ENCODE results near the gene STK11. TPM values are rescaled to one million over a fixed set of nuclear protein-coding genes. Genes with fewer than 3 reads are reported as not detected.
"Not testable (repeated sequence)": the region's sequence is repeated elsewhere in the genome, so short reads cannot be mapped to it uniquely, and the experiment has no call there.

STK11 gene
- total RNA-seq, 1 experiment from 2014 or later, result 70.1 TPM

GRCh38 chr19:1173845-1174809, 31.5 kb upstream of the STK11 start, which contains the start of gene SBNO2:
SBNO2 (minus strand) TSS chr19:1174268; CDS start chr19:1154276, 19,992 bp downstream.
- DNase-seq (ENCODE audit: low read depth in 1 of 2, low spot score in 2 of 2), result peak; percentile 77 to 92
- peak within 1 kb of the TSS; percentile 53 for H3K4me3 ChIP-seq
- H3K27ac ChIP-seq, result peak within 1 kb of the TSS; percentile 65
- 0 out of 2 replicates have a peak, but pooled peaks cover 6% of the 10 kb centered on the region for H3K9me3 ChIP-seq (replicated peaks)
- no peaks in the 10 kb centered on the region for H3K27me3 ChIP-seq (replicated peaks)
- peaks cover 21% of the 10 kb centered on the region for H3K36me3 ChIP-seq
- peaks cover 62% of the 10 kb centered on the region for H3K4me1 ChIP-seq (replicated peaks)

GRCh38 chr19:1177322-1178114, 28.1 kb upstream of the STK11 start:
- H3K9me3 ChIP-seq (replicated peaks), result 0 out of 2 replicates have a peak, but pooled peaks cover 2% of the 10 kb centered on the region
- DNase-seq (ENCODE audit: low read depth in 1 of 2, low spot score in 2 of 2), result peak; percentile 92 to 97
- peaks cover 2% of the 10 kb centered on the region; the same call in 1 of the 2 replicates for H3K36me3 ChIP-seq
- H3K4me1 ChIP-seq (replicated peaks), result peaks cover 52% of the 10 kb centered on the region
- no peaks in the 10 kb centered on the region for H3K27me3 ChIP-seq (replicated peaks)
- H3K4me3 ChIP-seq, result peak overlapping the region; percentile 32
- H3K27ac ChIP-seq, result peak overlapping the region; percentile 94

DNA sequence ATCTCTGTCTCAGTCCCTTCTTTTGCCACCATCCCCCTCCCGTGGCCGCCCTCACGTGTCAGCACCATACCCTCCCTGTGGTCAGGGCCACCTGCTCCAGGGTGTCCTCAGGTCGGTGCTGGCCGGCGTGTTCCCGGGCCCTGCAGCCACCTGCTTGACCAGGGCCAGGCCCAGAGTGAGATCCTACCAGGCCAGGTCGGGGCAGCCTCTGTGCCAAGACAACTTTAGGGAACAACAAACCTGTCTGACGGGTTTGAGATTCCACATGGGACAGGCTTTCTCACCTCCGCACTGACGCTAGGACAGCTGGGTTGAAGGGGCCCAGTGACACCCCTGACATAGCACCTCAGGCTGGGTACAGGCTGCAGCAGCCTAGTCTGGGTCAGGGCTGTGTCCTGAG, 24.0 kb upstream of the STK11 start:
- Histone ChIP-seq H3K4me1 (replicated peaks) (peaks cover 41% of the 10 kb centered on the region), H3K9me3 (replicated peaks) (no peaks in the 10 kb centered on the region), H3K27me3 (replicated peaks) (no peaks in the 10 kb centered on the region), H3K36me3 (no peaks in the 10 kb centered on the region), H3K27ac (no peak overlapping the region), H3K4me3 (no peak overlapping the region)
- DNase-seq (ENCODE audit: low read depth in 1 of 2, low spot score in 2 of 2), result no peak

DNA sequence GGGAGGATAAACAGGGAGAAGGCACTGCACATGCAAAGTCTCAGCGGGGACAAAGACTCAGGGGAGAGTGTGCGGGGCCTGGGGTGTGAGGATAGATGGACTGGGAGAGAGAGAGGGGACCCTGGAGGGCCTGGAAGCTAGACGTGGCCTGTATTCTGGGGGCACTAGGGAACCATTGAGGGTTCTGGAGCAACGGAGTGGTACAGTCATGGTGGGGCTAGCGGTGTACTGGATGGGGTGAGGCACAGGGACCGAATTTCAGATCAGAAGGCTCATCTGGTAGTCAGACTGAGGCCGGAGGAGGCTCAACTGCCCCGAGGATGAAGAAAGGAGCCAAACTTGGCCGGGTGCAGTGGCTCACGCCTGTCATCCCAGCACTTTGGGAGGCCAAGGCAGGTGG, 23.5 kb upstream of the STK11 start:
- Histone ChIP-seq H3K4me3 (no peak overlapping the region), H3K27me3 (replicated peaks) (no peaks in the 10 kb centered on the region), H3K36me3 (no peaks in the 10 kb centered on the region), H3K27ac (no peak overlapping the region), H3K9me3 (replicated peaks) (no peaks in the 10 kb centered on the region), H3K4me1 (replicated peaks) (peaks cover 36% of the 10 kb centered on the region)
- DNase-seq (ENCODE audit: low read depth in 1 of 2, low spot score in 2 of 2), result no peak

- DNase-seq (ENCODE audit: low read depth in 1 of 2, low spot score in 2 of 2), result no peak
- H3K27me3 ChIP-seq (replicated peaks), result no peaks in the 10 kb centered on the region
- no peak overlapping the region for H3K4me3 ChIP-seq
- no peak overlapping the region for H3K27ac ChIP-seq
- H3K36me3 ChIP-seq, result no peaks in the 10 kb centered on the region
- H3K9me3 ChIP-seq (replicated peaks), result no peaks in the 10 kb centered on the region
- peaks cover 30% of the 10 kb centered on the region for H3K4me1 ChIP-seq (replicated peaks)
Observed at GRCh38 chr19:1182727-1183126, 22.9 kb upstream of the STK11 start.

- H3K4me1 ChIP-seq (replicated peaks), result peaks cover 25% of the 10 kb centered on the region
- no peaks in the 10 kb centered on the region for H3K9me3 ChIP-seq (replicated peaks)
- no peaks in the 10 kb centered on the region for H3K36me3 ChIP-seq
- H3K27ac ChIP-seq, result peak overlapping the region; percentile 65
- DNase-seq (ENCODE audit: low read depth in 1 of 2, low spot score in 2 of 2), result peak; percentile 56 to 75
- H3K27me3 ChIP-seq (replicated peaks), result no peaks in the 10 kb centered on the region
- no peak overlapping the region for H3K4me3 ChIP-seq
Observed at GRCh38 chr19:1183543-1184172, 21.9 kb upstream of the STK11 start.

DNA sequence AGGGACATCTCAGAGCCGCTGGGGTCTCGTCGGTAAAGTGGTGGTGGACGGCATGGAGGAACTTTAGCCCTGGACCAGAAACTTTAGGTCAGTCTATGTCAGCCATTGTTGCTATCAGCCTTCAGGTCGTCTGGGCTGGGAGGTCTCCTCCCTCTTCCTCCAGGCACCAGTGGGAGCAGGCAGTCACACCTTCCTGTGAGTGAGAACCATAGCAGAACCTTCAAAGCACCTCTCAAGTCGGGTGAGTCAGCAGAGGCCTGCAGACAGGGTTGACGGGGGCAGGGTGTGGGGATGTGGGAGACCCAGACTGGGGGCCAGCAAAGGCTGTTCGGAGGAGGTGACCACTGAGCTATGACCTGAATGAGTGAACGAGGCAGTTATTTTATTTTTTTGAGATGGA, 16.2 kb upstream of the STK11 start:
- no peak overlapping the region for H3K4me3 ChIP-seq
- no peaks in the 10 kb centered on the region for H3K36me3 ChIP-seq
- no peaks in the 10 kb centered on the region for H3K27me3 ChIP-seq (replicated peaks)
- H3K4me1 ChIP-seq (replicated peaks), result peaks cover 12% of the 10 kb centered on the region
- DNase-seq (ENCODE audit: low read depth in 1 of 2, low spot score in 2 of 2), result no peak
- 0 out of 2 replicates have a peak, but pooled peaks cover 1% of the 10 kb centered on the region for H3K9me3 ChIP-seq (replicated peaks)
- no peak overlapping the region for H3K27ac ChIP-seq

DNA sequence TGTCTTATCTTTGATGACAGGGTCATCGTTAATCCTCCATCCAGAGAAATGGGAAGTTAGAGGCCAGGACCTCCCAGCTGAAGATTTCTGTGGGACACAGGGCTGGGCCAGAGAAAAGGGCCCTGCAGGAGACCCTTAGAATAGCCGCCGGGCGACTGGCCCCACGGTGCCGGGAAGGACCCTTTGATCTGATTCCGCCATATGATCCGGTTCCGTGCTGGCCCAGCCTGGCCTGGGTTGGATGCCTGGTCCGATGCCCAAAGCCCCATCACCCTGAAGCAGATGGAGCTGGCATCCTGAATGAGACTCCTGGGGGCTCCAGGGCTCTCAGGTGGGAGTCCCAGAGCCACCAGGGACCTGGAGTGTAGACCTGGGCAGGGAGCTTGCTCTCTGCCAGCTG, 6.0 kb upstream of the STK11 start:
- H3K4me3 ChIP-seq, result no peak overlapping the region
- DNase-seq (ENCODE audit: low read depth in 1 of 2, low spot score in 2 of 2), result no peak
- H3K27me3 ChIP-seq (replicated peaks), result no peaks in the 10 kb centered on the region
- H3K9me3 ChIP-seq (replicated peaks), result 0 out of 2 replicates have a peak, but pooled peaks cover 1% of the 10 kb centered on the region
- H3K36me3 ChIP-seq, result no peaks in the 10 kb centered on the region
- H3K4me1 ChIP-seq (replicated peaks), result peaks cover 26% of the 10 kb centered on the region
- no peak overlapping the region for H3K27ac ChIP-seq

GRCh38 chr19:1200614-1201013, 5.0 kb upstream of the STK11 start:
- not testable (repeated sequence) for H3K27me3 ChIP-seq (replicated peaks); H3K27ac ChIP-seq; H3K36me3 ChIP-seq; H3K9me3 ChIP-seq (replicated peaks); H3K4me3 ChIP-seq
- peak; percentile 65 to 69 for DNase-seq (ENCODE audit: low read depth in 1 of 2, low spot score in 2 of 2)
- peaks cover 30% of the 10 kb centered on the region for H3K4me1 ChIP-seq (replicated peaks)

GRCh38 chr19:1206150-1206863, 729 bp downstream of the STK11 start:
- H3K27ac ChIP-seq, result no peak overlapping the region
- DNase-seq (ENCODE audit: low read depth in 1 of 2, low spot score in 2 of 2), result peak; percentile 44 to 57
- H3K4me3 ChIP-seq, result peak overlapping the region; percentile 87
- no peaks in the 10 kb centered on the region for H3K9me3 ChIP-seq (replicated peaks)
- H3K27me3 ChIP-seq (replicated peaks), result no peaks in the 10 kb centered on the region
- H3K4me1 ChIP-seq (replicated peaks), result peaks cover 36% of the 10 kb centered on the region
- peaks cover 30% of the 10 kb centered on the region for H3K36me3 ChIP-seq

DNA sequence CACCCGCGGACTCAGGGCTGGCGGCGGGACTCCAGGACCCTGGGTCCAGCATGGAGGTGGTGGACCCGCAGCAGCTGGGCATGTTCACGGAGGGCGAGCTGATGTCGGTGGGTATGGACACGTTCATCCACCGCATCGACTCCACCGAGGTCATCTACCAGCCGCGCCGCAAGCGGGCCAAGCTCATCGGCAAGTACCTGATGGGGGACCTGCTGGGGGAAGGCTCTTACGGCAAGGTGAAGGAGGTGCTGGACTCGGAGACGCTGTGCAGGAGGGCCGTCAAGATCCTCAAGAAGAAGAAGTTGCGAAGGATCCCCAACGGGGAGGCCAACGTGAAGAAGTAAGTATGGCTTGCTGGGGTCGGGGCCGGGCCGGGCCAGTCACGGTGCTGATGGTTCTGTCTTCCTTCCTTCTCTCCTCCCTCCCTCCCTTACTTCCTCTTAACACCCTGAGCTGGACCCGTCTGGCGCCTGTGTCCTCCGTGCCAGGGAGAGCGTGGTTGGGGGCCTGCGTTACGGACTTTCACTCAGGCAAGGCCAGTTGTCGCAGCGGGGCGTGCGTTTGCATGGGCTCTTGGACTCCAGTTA, 1.4 kb downstream of the STK11 start:
- H3K27me3 ChIP-seq (replicated peaks), result no peaks in the 10 kb centered on the region
- H3K27ac ChIP-seq, result no peak overlapping the region
- H3K4me1 ChIP-seq (replicated peaks), result peaks cover 35% of the 10 kb centered on the region
- peak in 1 of 2 experiments; percentile 46 for DNase-seq (ENCODE audit: low read depth in 1 of 2, low spot score in 2 of 2)
- peak overlapping the region; percentile 87 for H3K4me3 ChIP-seq
- peaks cover 36% of the 10 kb centered on the region for H3K36me3 ChIP-seq
- H3K9me3 ChIP-seq (replicated peaks), result no peaks in the 10 kb centered on the region

- H3K27ac ChIP-seq; DNase-seq (ENCODE audit: low read depth in 1 of 2, low spot score in 2 of 2); H3K9me3 ChIP-seq (replicated peaks); H3K4me3 ChIP-seq; H3K27me3 ChIP-seq (replicated peaks): not testable (repeated sequence)
- H3K4me1 ChIP-seq (replicated peaks), result peaks cover 30% of the 10 kb centered on the region
- H3K36me3 ChIP-seq, result peaks cover 52% of the 10 kb centered on the region
Observed at GRCh38 chr19:1208830-1209229, 3.3 kb downstream of the STK11 start.

- DNase-seq (ENCODE audit: low read depth in 1 of 2, low spot score in 2 of 2), result no peak
- no peaks in the 10 kb centered on the region for H3K27me3 ChIP-seq (replicated peaks)
- no peak overlapping the region for H3K4me3 ChIP-seq
- no peak overlapping the region for H3K27ac ChIP-seq
- peaks cover 38% of the 10 kb centered on the region for H3K4me1 ChIP-seq (replicated peaks)
- peaks cover 60% of the 10 kb centered on the region for H3K36me3 ChIP-seq
- H3K9me3 ChIP-seq (replicated peaks), result no peaks in the 10 kb centered on the region
Observed at GRCh38 chr19:1210227-1210538, 4.6 kb downstream of the STK11 start.
